Transverse colon (tissue), 3 donors: Measurements from ENCODE around the gene IFIH1.

Source experiments
- CTCF ChIP-seq, 5 experiments: fragments of 200-600 bp in 3 of 5; fragments of 450-650 bp in 2 of 5; sonication (generic) in 3 of 5; IDR thresholded peaks; 1 replicate in 2 of 5; 2 replicates in 3 of 5; pipeline ENCODE4 v1.5.1; 2016 to 2017; ENCODE audit warnings: antibody characterized with exemption in 5 of 5, inconsistent platforms in 3 of 5, mild to moderate bottlenecking in 2 of 5, moderate library complexity in 1 of 5
- POLR2A ChIP-seq: fragments of 450-650 bp; IDR thresholded peaks from one replicate; pipeline ENCODE4 v1.6.1; 2016; ENCODE audit warnings: antibody characterized with exemption, mild to moderate bottlenecking, moderate library complexity

- no peak for TF ChIP-seq POLR2A
- TF ChIP-seq CTCF (IDR thresholded peaks at IDR 0.05) = no peak
These were observed 6.5 kb upstream of the IFIH1 start for GRCh38 chr2:162324953-162325352.
